Brain microvascular endothelial cell (primary cell): ENCODE measurements around the gene ZNF70.
"Not testable (repeated sequence)": the region's sequence is repeated elsewhere in the genome, so short reads cannot be mapped to it uniquely, and the experiment has no call there.

ENCODE experiments used
- DNase-seq: peaks from one replicate; pipeline ENCODE4 v3.0.0-alpha.2; 2020
- H3K27ac ChIP-seq: fragments of 250-450 bp; sonication (Bioruptor Pico); 2 replicates; pipeline ENCODE4 v1.5.1; 2020; ENCODE audit warnings: mild to moderate bottlenecking, moderate library complexity
- H3K27me3 ChIP-seq: fragments of 250-450 bp; sonication (Bioruptor Pico); replicated peaks from 2 replicates; pipeline ENCODE4 v1.5.1; 2020; ENCODE audit warnings: mild to moderate bottlenecking
- H3K36me3 ChIP-seq: fragments of 250-450 bp; sonication (Bioruptor Pico); replicated peaks from 2 replicates; pipeline ENCODE4 v1.5.1; 2020; ENCODE audit warnings: mild to moderate bottlenecking
- H3K4me3 ChIP-seq: 2 replicates; pipeline ENCODE4 v1.5.1; 2011; ENCODE audit warnings: low read depth, mild to moderate bottlenecking, control low read depth, low read length, moderate library complexity
- CTCF ChIP-seq: IDR thresholded peaks from 2 replicates; pipeline ENCODE4 v1.5.1; 2011; ENCODE audit warnings: low read depth, mild to moderate bottlenecking, moderate library complexity, low read length, control low read depth, inconsistent platforms; ENCODE audit errors: missing control alignments
- in situ Hi-C: cut with HindIII; loops from 2 replicates; pipeline ENCODE4 v1.10.0; 2017; ENCODE audit warnings: low sequenced_read_pairs, low pct_ligation_motif_present

The ZNF70 gene

DNA sequence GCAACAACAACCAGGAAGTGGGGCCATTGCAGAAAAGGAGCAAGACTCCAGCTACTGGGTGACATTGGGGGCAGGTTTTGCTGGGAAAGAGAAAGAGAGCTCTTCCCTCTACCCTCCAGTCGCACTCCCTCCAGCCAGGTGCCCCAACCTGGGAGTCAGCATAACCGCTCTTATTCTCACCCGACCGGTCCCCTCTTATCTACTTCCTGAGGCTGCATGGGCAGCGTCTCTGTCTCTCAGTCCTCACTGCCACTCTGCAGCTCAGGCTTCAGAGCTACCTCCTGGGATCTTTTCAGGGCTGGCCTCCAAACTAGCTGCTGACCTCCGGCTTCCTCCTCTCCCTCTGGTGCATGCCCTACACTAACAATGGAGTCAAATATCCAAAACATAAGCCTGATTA lies 5.1 kb downstream of the ZNF70 start:
- no peak for TF ChIP-seq CTCF
- H3K4me3 ChIP-seq, result no peak overlapping the region
- H3K27ac ChIP-seq, result no peak overlapping the region
- in situ Hi-C loops, result no loop called here
- no peaks in the 10 kb centered on the region for H3K27me3 ChIP-seq
- no peak for DNase-seq
- peaks cover 30% of the 10 kb centered on the region for H3K36me3 ChIP-seq

DNA sequence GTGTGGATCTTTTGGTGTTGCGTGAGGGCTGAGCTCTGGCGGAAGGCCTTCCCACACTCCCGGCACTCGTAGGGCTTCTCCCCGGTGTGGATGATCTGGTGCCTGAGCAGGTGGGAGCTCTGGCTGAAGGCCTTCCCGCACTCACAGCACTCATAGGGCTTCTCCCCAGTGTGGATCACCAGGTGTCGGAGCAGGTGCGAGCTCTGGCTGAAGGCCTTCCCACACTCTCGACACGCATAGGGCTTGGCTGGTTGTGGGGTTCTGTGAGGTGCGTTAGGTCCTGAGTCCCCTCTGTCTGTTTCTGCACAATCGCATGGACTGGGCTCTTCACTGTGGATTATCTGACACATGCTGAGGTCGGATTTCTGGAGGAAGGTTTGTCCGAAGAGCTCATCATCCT lies 6.4 kb downstream of the ZNF70 start:
- in situ Hi-C loops, result no loop called here
- Histone ChIP-seq H3K27ac (no peak overlapping the region), H3K36me3 (peaks cover 30% of the 10 kb centered on the region), H3K4me3 (no peak overlapping the region), H3K27me3 (no peaks in the 10 kb centered on the region)
- TF ChIP-seq CTCF, result no peak
- DNase-seq, result no peak

GRCh38 chr22:23744001-23744400 lies 6.9 kb downstream of the ZNF70 start:
- TF ChIP-seq CTCF, result no peak
- DNase-seq, result no peak
- H3K27me3 ChIP-seq, result no peaks in the 10 kb centered on the region
- H3K36me3 ChIP-seq, result peaks cover 30% of the 10 kb centered on the region
- no peak overlapping the region for H3K27ac ChIP-seq
- in situ Hi-C loops, result no loop called here
- H3K4me3 ChIP-seq, result no peak overlapping the region

- H3K36me3 ChIP-seq, result peaks cover 30% of the 10 kb centered on the region
- no peak overlapping the region for H3K27ac ChIP-seq
- no peak for TF ChIP-seq CTCF
- no peaks in the 10 kb centered on the region for H3K27me3 ChIP-seq
- H3K4me3 ChIP-seq, result no peak overlapping the region
- in situ Hi-C loops, result no loop called here
- DNase-seq, result no peak
Observed at GRCh38 chr22:23743303-23743705, 7.6 kb downstream of the ZNF70 start.

GRCh38 chr22:23742505-23743264 lies 8.2 kb downstream of the ZNF70 start:
- no peak for DNase-seq
- peaks cover 30% of the 10 kb centered on the region for H3K36me3 ChIP-seq
- TF ChIP-seq CTCF, result no peak
- H3K27ac ChIP-seq, result no peak overlapping the region
- in situ Hi-C loops, result no loop called here
- H3K27me3 ChIP-seq, result no peaks in the 10 kb centered on the region
- no peak overlapping the region for H3K4me3 ChIP-seq

DNA sequence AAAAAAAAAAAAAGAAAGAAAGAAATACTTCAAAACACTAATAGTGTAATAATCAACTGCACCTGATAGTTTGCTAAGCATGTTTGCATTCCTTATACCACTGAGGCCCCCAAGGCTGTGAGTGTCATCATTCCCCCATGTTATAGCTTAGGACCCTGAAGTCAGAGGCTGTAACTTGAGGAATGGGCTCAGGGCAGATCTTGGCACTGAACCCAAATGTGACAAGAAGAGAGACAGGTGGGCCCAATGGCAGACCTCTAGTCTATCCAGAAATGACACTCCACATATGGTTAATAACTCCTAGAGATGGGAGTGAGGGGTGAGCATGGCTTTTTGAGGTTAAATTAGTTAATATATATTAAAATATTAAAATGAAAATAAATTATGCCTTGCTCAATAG lies 13.2 kb downstream of the ZNF70 start:
- in situ Hi-C loops, result no loop called here

GRCh38 chr22:23728108-23728507 lies 22.8 kb downstream of the ZNF70 start:
- H3K36me3 ChIP-seq, in situ Hi-C loops, DNase-seq, H3K27me3 ChIP-seq, H3K27ac ChIP-seq, H3K4me3 ChIP-seq: not testable (repeated sequence)

More for the DNA sequence above, 13.2 kb downstream of the ZNF70 start:
- Histone ChIP-seq H3K27me3 (no peaks in the 10 kb centered on the region), H3K36me3 (peaks cover 3% of the 10 kb centered on the region), H3K4me3 (no peak overlapping the region), H3K27ac (no peak overlapping the region)
- TF ChIP-seq CTCF, result no peak
- DNase-seq, result no peak
